Esophagus (tissue), 2 donors: ENCODE results near the gene INPP5D. TPM values are rescaled to one million over a fixed set of nuclear protein-coding genes. Genes with fewer than 3 reads are reported as not detected.

ENCODE experiments used
- H3K27ac ChIP-seq, 2 donors: one replicate each; pipeline ENCODE4 v1.5.1; 2013; ENCODE audit warnings: low read depth in 2 of 2, mild to moderate bottlenecking in 2 of 2, inconsistent platforms in 1 of 2, low read length in 1 of 2, moderate library complexity in 1 of 2
- H3K27me3 ChIP-seq, 2 donors: one replicate each; pipeline ENCODE4 v1.6.1; 2013; ENCODE audit warnings: low read length in 2 of 2, control low read depth in 1 of 2, mild to moderate bottlenecking in 1 of 2; ENCODE audit not compliant: insufficient read depth in 2 of 2, control insufficient read depth in 1 of 2
- H3K36me3 ChIP-seq, 2 donors: one replicate each; pipeline ENCODE4 v1.6.1; 2013; ENCODE audit warnings: low read length in 1 of 2; ENCODE audit not compliant: control insufficient read depth in 2 of 2, insufficient read depth in 2 of 2
- H3K4me1 ChIP-seq, 2 donors: one replicate each; pipeline ENCODE4 v1.6.1; 2013; ENCODE audit warnings: low read length in 1 of 2; ENCODE audit not compliant: control insufficient read depth in 2 of 2, insufficient read depth in 2 of 2
- H3K4me3 ChIP-seq, 2 donors: one replicate each; pipeline ENCODE4 v1.5.1; 2013; ENCODE audit warnings: low read length in 2 of 2, mild to moderate bottlenecking in 2 of 2, low read depth in 1 of 2, moderate library complexity in 1 of 2
- H3K9me3 ChIP-seq, 2 donors: one replicate each; pipeline ENCODE4 v1.6.1; 2013; ENCODE audit warnings: mild to moderate bottlenecking in 2 of 2, low read depth in 1 of 2, low read length in 1 of 2, moderate library complexity in 1 of 2; ENCODE audit not compliant: control insufficient read depth in 2 of 2, insufficient read depth in 1 of 2
- WGBS, 2 donors: extraction: QIAGEN DNeasy Blood & Tissue Kit; methylation state at CpG; one replicate each; pipeline ENCODE4 v1.1.7; 2013; 5-methylcytosine and 5-hydroxymethylcytosine counted together
- polyA plus RNA-seq, 2 donors: library from polyadenylated mRNA; stranded (reverse); fragments of 200-250 nt; gene quantifications; one replicate each; pipeline ENCODE4 v1.2.3, GENCODE V29; 2013
- donor health status: healthy with polysubstance abuse.
- donor health status: Bipolar disorder and iron deficiency.

INPP5D gene
- polyA plus RNA-seq: 1 to 10 TPM; 3.4 to 5.6 TPM

GRCh38 chr2:233059797-233060500, at the start of gene INPP5D:
Gene INPP5D (plus strand): TSS chr2:233060342. CDS start chr2:233060479, 137 bp downstream.
- Histone ChIP-seq H3K27me3 (no peaks in the 10 kb centered on the region), H3K4me1 (peaks cover 0 to 10% of the 10 kb centered on the region in 2 donors), H3K9me3 (no peaks in the 10 kb centered on the region), H3K27ac (peak within 1 kb of the TSS; percentile 80 to 82), H3K4me3 (peak within 1 kb of the TSS; percentile 41 to 64), H3K36me3 (no peaks in the 10 kb centered on the region)
- WGBS, 2 donors: 44 to 63% methylated on average over 25 to 26 of the region's 26 CpGs

- no peaks in the 10 kb centered on the region for H3K27me3 ChIP-seq
- H3K36me3 ChIP-seq: no peaks in the 10 kb centered on the region
- no peaks in the 10 kb centered on the region for H3K4me1 ChIP-seq
- H3K9me3 ChIP-seq: no peaks in the 10 kb centered on the region
- 80 to 91% methylated on average over 9 of the region's 9 CpGs for WGBS, 2 donors
- no peak overlapping the region for H3K27ac ChIP-seq
- H3K4me3 ChIP-seq: no peak overlapping the region
Measured at GRCh38 chr2:233010569-233011267, 49.4 kb upstream of the INPP5D start.

- Histone ChIP-seq H3K27me3 (no peaks in the 10 kb centered on the region), H3K27ac (no peak overlapping the region), H3K4me3 (no peak overlapping the region), H3K9me3 (no peaks in the 10 kb centered on the region), H3K36me3 (no peaks in the 10 kb centered on the region), H3K4me1 (no peaks in the 10 kb centered on the region)
- 92 to 96% methylated on average over 6 of the region's 6 CpGs for WGBS, 2 donors
Measured at GRCh38 chr2:233011268-233011650, 48.9 kb upstream of the INPP5D start.

- no peak overlapping the region for H3K4me3 ChIP-seq
- no peaks in the 10 kb centered on the region for H3K4me1 ChIP-seq
- WGBS, 2 donors: 69 to 80% methylated on average over 1 of the region's 1 CpG
- H3K27me3 ChIP-seq: no peaks in the 10 kb centered on the region
- H3K9me3 ChIP-seq: no peaks in the 10 kb centered on the region
- no peaks in the 10 kb centered on the region for H3K36me3 ChIP-seq
- no peak overlapping the region for H3K27ac ChIP-seq
Measured at GRCh38 chr2:233011702-233012131, 48.4 kb upstream of the INPP5D start.

- no peaks in the 10 kb centered on the region for H3K27me3 ChIP-seq
- 62 to 66% methylated on average over 12 of the region's 12 CpGs for WGBS, 2 donors
- no peak overlapping the region for H3K4me3 ChIP-seq
- no peak overlapping the region for H3K27ac ChIP-seq
- no peaks in the 10 kb centered on the region for H3K4me1 ChIP-seq
- H3K36me3 ChIP-seq: no peaks in the 10 kb centered on the region
- no peaks in the 10 kb centered on the region for H3K9me3 ChIP-seq
Measured at GRCh38 chr2:233012301-233012971, 47.7 kb upstream of the INPP5D start.

- WGBS, 2 donors: 70 to 82% methylated on average over 12 of the region's 12 CpGs
- H3K4me3 ChIP-seq: no peak within 1 kb of the TSS
- no peaks in the 10 kb centered on the region for H3K4me1 ChIP-seq
- H3K36me3 ChIP-seq: no peaks in the 10 kb centered on the region
- no peaks in the 10 kb centered on the region for H3K27me3 ChIP-seq
- H3K9me3 ChIP-seq: no peaks in the 10 kb centered on the region
- H3K27ac ChIP-seq: no peak within 1 kb of the TSS
Measured at GRCh38 chr2:233013027-233013461, 47.1 kb upstream of the INPP5D start, which contains the start of gene NGEF. Gene NGEF (minus strand): TSS chr2:233013256. CDS start chr2:232974890, 38,366 bp downstream.

- Histone ChIP-seq H3K27ac (no peak overlapping the region), H3K4me1 (no peaks in the 10 kb centered on the region), H3K27me3 (no peaks in the 10 kb centered on the region), H3K9me3 (no peaks in the 10 kb centered on the region), H3K4me3 (no peak overlapping the region), H3K36me3 (no peaks in the 10 kb centered on the region)
- WGBS, 2 donors: 68 to 78% methylated on average over 1 of the region's 1 CpG
Measured at GRCh38 chr2:233013650-233014049, 46.5 kb upstream of the INPP5D start.

- 95 to 100% methylated on average over 1 of the region's 1 CpG for WGBS, 2 donors
- Histone ChIP-seq H3K9me3 (no peaks in the 10 kb centered on the region), H3K36me3 (no peaks in the 10 kb centered on the region), H3K27ac (no peak overlapping the region), H3K4me3 (no peak overlapping the region), H3K4me1 (no peaks in the 10 kb centered on the region), H3K27me3 (no peaks in the 10 kb centered on the region)
Measured at GRCh38 chr2:233015019-233015645, 45.0 kb upstream of the INPP5D start.

- 84 to 95% methylated on average over 1 of the region's 1 CpG for WGBS, 2 donors
- H3K4me1 ChIP-seq: peaks cover 0 to 9% of the 10 kb centered on the region in 2 donors
- no peak overlapping the region for H3K27ac ChIP-seq
Measured at GRCh38 chr2:233017947-233018346, 42.2 kb upstream of the INPP5D start.

More at GRCh38 chr2:233017947-233018346, 42.2 kb upstream of the INPP5D start:
- Histone ChIP-seq H3K36me3 (no peaks in the 10 kb centered on the region), H3K9me3 (no peaks in the 10 kb centered on the region), H3K27me3 (no peaks in the 10 kb centered on the region), H3K4me3 (no peak overlapping the region)
